Loucy (cell line): Measurements from ENCODE around the gene PSMC3IP.

Experiments used
- CTCF ChIP-seq: fragments of 200-600 bp; sonication (generic); conservative IDR thresholded peaks from 2 replicates; pipeline ENCODE4 v1.5.1; 2014; ENCODE audit warnings: mild to moderate bottlenecking, antibody characterized with exemption, low read length
- EZH2phosphoT487 ChIP-seq: fragments of 200-600 bp; IDR thresholded peaks from 2 replicates; pipeline ENCODE4 v1.6.1; 2018; ENCODE audit warnings: antibody characterized with exemption, mild to moderate bottlenecking, moderate library complexity, borderline replicate concordance

- TF ChIP-seq CTCF (no peak), EZH2phosphoT487 (no peak)
Observed at GRCh38 chr17:42591411-42591810, 13.9 kb upstream of the PSMC3IP start.
